Keratinocyte (primary cell): ENCODE results near the gene AGL. TPM values are rescaled to one million over a fixed set of nuclear protein-coding genes. Genes with fewer than 3 reads are reported as not detected.
A peak's percentile ranks its signal among the peaks of the same experiment; 100 is the strongest.

Experiments
- DNase-seq: peaks from one replicate; pipeline ENCODE4 v3.0.0-alpha.2; 2011; ENCODE audit warnings: low read depth, missing footprints, low spot score
- FAIRE-seq: peaks from 2 replicates; lab custom pipeline; 2011; peaks lifted over from hg19 to GRCh38; lab: Jason Lieb, UNC
- H2AFZ ChIP-seq: 2 replicates; pipeline ENCODE4 v1.6.0; 2012; ENCODE audit warnings: low read length, control low read depth, inconsistent platforms; ENCODE audit not compliant: control insufficient read depth
- H3K27ac ChIP-seq: 2 replicates; pipeline ENCODE4 v1.5.1; 2011; ENCODE audit warnings: low read length; ENCODE audit not compliant: control insufficient read depth, insufficient read depth
- H3K27me3 ChIP-seq: 3 replicates; pipeline ENCODE4 v1.6.0; 2011; ENCODE audit warnings: low read length; ENCODE audit not compliant: control insufficient read depth, insufficient read depth; ENCODE audit errors: extremely low read depth
- H3K36me3 ChIP-seq, 2 experiments: 2 replicates in 1 of 2; 3 replicates in 1 of 2; pipeline ENCODE4 v1.5.1; 2011; ENCODE audit warnings: low read length in 2 of 2, mild to moderate bottlenecking in 1 of 2; ENCODE audit not compliant: control insufficient read depth in 2 of 2, insufficient read depth in 2 of 2; ENCODE audit errors: extremely low read depth in 1 of 2
- H3K4me1 ChIP-seq: 3 replicates; pipeline ENCODE4 v1.5.1; 2011; ENCODE audit warnings: low read length; ENCODE audit not compliant: control insufficient read depth, insufficient read depth; ENCODE audit errors: extremely low read depth
- H3K4me2 ChIP-seq: 3 replicates; pipeline ENCODE4 v1.6.0; 2011; ENCODE audit warnings: low read depth, low read length; ENCODE audit not compliant: control insufficient read depth, insufficient read depth; ENCODE audit errors: extremely low read depth
- H3K4me3 ChIP-seq, 3 experiments: fragments of 200-600 bp in 1 of 3; sonication (generic) in 1 of 3; 2 replicates in 2 of 3; 3 replicates in 1 of 3; pipeline ENCODE4 v1.5.1; 2011 to 2016; ENCODE audit warnings: low read length in 3 of 3, mild to moderate bottlenecking in 3 of 3, control low read depth in 2 of 3, inconsistent platforms in 1 of 3, low read depth in 1 of 3, mixed read lengths in 1 of 3, mixed run types in 1 of 3, moderate library complexity in 1 of 3; ENCODE audit not compliant: control insufficient read depth in 2 of 3, insufficient read depth in 2 of 3; ENCODE audit errors: extremely low read depth in 1 of 3
- H3K79me2 ChIP-seq: 2 replicates; pipeline ENCODE4 v1.6.0; 2012; ENCODE audit warnings: low read length; ENCODE audit not compliant: control insufficient read depth, insufficient read depth
- H3K9ac ChIP-seq: 3 replicates; pipeline ENCODE4 v1.6.0; 2011; ENCODE audit warnings: low read length; ENCODE audit not compliant: control insufficient read depth, insufficient read depth; ENCODE audit errors: extremely low read depth
- H3K9me1 ChIP-seq: 3 replicates; pipeline ENCODE4 v1.6.0; 2011; ENCODE audit warnings: low read length; ENCODE audit not compliant: control insufficient read depth, insufficient read depth; ENCODE audit errors: extremely low read depth
- H3K9me3 ChIP-seq: 2 replicates; pipeline ENCODE4 v1.5.1; 2012; ENCODE audit warnings: low read depth, low read length; ENCODE audit not compliant: control insufficient read depth
- H4K20me1 ChIP-seq: 3 replicates; pipeline ENCODE4 v1.6.0; 2011; ENCODE audit warnings: low read length; ENCODE audit not compliant: control insufficient read depth, insufficient read depth; ENCODE audit errors: extremely low read depth
- EZH2 ChIP-seq: IDR thresholded peaks from one replicate; pipeline ENCODE4 v1.6.1; 2012; ENCODE audit warnings: inconsistent platforms, mild to moderate bottlenecking, low read length, moderate library complexity
- dilution Hi-C: fragments of 300-500 bp; cut with MboI; formaldehyde crosslinking; loops from one replicate; pipeline ENCODE4 v1.7.0; 2020; ENCODE audit warnings: low sequenced_read_pairs; ENCODE audit not compliant: extremely low pct_ligation_motif_present
- polyA minus RNA-seq, 3 experiments: library from RNA; depleted of rRNA, polyadenylated mRNA; stranded (reverse); fragments of >200 nt; gene quantifications; 1 replicate in 1 of 3; 2 replicates in 1 of 3; 3 replicates in 1 of 3; pipeline ENCODE4 v1.2.3, GENCODE V29; 2011
- polyA plus RNA-seq, 5 experiments: library from polyadenylated mRNA; depleted of rRNA in 3 of 5; stranded (reverse) in 3 of 5; stranded (forward) in 1 of 5; unstranded in 1 of 5; fragments of >200 nt; gene quantifications; 1 replicate in 1 of 5; 2 replicates in 3 of 5; 3 replicates in 1 of 5; pipeline versions ENCODE4 v1.2.1 to v1.2.3, GENCODE V29; 2011 to 2012; ENCODE audit warnings: missing spikeins in 2 of 5, low read depth in 1 of 5, low replicate concordance in 1 of 5
- TF ChIP-seq, protein P1 (sequence below), 3 experiments: IDR thresholded peaks in 1 of 3; conservative IDR thresholded peaks in 1 of 3; optimal IDR thresholded peaks in 1 of 3; 2 replicates in 2 of 3; 3 replicates in 1 of 3; pipeline versions ENCODE3 to v1.5.1; 2011; ENCODE audit warnings: low read length in 3 of 3, mild to moderate bottlenecking in 3 of 3, moderate library complexity in 2 of 3, control low read depth in 1 of 3, inconsistent platforms in 1 of 3; ENCODE audit not compliant: insufficient read depth in 2 of 3; ENCODE audit errors: extremely low read depth in 1 of 3

The AGL gene
- polyA plus RNA-seq (5.6 to 8.2 TPM (median 6.1 TPM) in 3 replicates), polyA minus RNA-seq (3.6 to 25.4 TPM (median 13.2 TPM) in 3 replicates)
- 7.3 TPM for polyA plus RNA-seq (2011; ENCODE audit: low read depth)
- 3.4 and 6.3 TPM in 2 replicates for polyA plus RNA-seq (2011; cell fraction: cytosol; rRNA removed)
- polyA plus RNA-seq (2011; cell fraction: nucleus; rRNA removed): 8.9 and 11.9 TPM in 2 replicates
- 4.8 and 8.8 TPM in 2 replicates for polyA plus RNA-seq (2012; ENCODE audit: low replicate concordance)
- 6.3 TPM for polyA minus RNA-seq (2011; cell fraction: cytosol; rRNA and poly(A)+ RNA removed)
- 12.6 and 23.3 TPM in 2 replicates for polyA minus RNA-seq (2011; cell fraction: nucleus; rRNA and poly(A)+ RNA removed)

DNA sequence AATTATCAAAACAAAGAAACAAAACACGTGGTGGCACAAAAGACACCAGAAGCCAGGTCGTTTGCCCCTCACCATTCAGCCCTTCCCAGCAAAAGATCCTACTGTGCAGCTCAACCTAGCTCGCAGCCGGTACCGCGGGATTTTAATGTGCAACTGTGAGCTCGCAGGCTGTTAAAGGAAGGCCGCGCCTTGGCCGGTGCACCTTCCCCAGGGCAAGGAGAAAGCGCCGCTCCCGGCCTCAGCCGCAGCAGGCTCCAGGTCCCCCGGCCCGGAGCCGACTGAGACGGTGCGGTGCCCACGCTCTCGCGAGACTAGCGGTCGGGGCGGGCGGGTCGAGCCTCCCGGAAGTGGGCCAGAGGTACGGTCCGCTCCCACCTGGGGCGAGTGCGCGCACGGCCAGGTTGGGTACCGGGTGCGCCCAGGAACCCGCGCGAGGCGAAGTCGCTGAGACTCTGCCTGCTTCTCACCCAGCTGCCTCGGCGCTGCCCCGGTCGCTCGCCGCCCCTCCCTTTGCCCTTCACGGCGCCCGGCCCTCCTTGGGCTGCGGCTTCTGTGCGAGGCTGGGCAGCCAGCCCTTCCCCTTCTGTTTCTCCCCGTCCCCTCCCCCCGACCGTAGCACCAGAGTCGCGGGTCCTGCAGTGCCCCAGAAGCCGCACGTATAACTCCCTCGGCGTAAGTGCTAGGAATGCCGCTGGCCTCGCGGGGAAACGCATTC lies at the start of gene AGL:
TSS of gene AGL (plus strand) at position 618 of the 715 bp plus-strand sequence. CDS start 682 bp downstream, outside the sequence.
- H3K36me3 ChIP-seq: no peaks in the 10 kb centered on the region
- H3K9ac ChIP-seq: peak within 1 kb of the TSS; percentile 83
- no peak for TF ChIP-seq EZH2
- TF ChIP-seq, protein P1, sequence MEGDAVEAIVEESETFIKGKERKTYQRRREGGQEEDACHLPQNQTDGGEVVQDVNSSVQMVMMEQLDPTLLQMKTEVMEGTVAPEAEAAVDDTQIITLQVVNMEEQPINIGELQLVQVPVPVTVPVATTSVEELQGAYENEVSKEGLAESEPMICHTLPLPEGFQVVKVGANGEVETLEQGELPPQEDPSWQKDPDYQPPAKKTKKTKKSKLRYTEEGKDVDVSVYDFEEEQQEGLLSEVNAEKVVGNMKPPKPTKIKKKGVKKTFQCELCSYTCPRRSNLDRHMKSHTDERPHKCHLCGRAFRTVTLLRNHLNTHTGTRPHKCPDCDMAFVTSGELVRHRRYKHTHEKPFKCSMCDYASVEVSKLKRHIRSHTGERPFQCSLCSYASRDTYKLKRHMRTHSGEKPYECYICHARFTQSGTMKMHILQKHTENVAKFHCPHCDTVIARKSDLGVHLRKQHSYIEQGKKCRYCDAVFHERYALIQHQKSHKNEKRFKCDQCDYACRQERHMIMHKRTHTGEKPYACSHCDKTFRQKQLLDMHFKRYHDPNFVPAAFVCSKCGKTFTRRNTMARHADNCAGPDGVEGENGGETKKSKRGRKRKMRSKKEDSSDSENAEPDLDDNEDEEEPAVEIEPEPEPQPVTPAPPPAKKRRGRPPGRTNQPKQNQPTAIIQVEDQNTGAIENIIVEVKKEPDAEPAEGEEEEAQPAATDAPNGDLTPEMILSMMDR (optimal IDR thresholded peaks at IDR 0.05 in 1 of 3, IDR thresholded peaks at IDR 0.05 in 1 of 3, conservative IDR thresholded peaks at IDR 0.05 in 1 of 3; ENCODE audit: extremely low read depth in 1 of 3, insufficient read depth in 2 of 3, low read length in 3 of 3): no peak
- H3K79me2 ChIP-seq: no peaks in the 10 kb centered on the region
- H2AFZ ChIP-seq: peak within 1 kb of the TSS; percentile 96
- peaks cover 21% of the 10 kb centered on the region for H3K4me1 ChIP-seq
- H4K20me1 ChIP-seq: no peaks in the 10 kb centered on the region
- no peaks in the 10 kb centered on the region for H3K9me1 ChIP-seq
- peak within 1 kb of the TSS; percentile 58 to 96 (median 92) for H3K4me3 ChIP-seq
- FAIRE-seq (no peak), DNase-seq (peak; percentile 28)
- H3K27me3 ChIP-seq: no peaks in the 10 kb centered on the region
- peak within 1 kb of the TSS; percentile 90 for H3K4me2 ChIP-seq
- H3K9me3 ChIP-seq: no peaks in the 10 kb centered on the region
- dilution Hi-C loops: no loop called here
- H3K27ac ChIP-seq: peak within 1 kb of the TSS; percentile 64

DNA sequence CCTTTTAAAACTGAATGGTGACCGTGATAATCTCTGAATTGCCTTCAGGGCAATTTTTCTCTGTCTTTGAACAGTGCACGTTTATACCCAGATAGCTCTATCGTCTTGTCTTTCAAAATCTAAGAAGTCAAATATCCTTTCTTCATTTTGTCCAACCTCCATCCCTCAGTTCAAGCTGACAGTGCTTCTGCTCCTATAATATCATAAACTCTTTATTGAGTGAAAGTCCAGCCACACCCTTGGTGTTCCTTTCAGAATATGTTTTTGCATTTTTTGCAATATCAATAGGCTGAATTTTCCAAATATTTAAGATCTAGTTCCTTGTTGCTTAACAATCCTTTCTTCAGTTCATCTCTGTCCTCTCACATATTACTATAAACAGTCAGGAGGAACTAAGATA lies 48.6 kb upstream of the AGL start:
- H3K79me2 ChIP-seq: no peaks in the 10 kb centered on the region
- no peaks in the 10 kb centered on the region for H3K9me3 ChIP-seq
- H3K27ac ChIP-seq: no peak overlapping the region
- no peak overlapping the region for H2AFZ ChIP-seq
- no peak overlapping the region for H3K4me2 ChIP-seq
- TF ChIP-seq, protein P1 (optimal IDR thresholded peaks at IDR 0.05 in 1 of 3, IDR thresholded peaks at IDR 0.05 in 1 of 3, conservative IDR thresholded peaks at IDR 0.05 in 1 of 3; ENCODE audit: extremely low read depth in 1 of 3, insufficient read depth in 2 of 3, low read length in 3 of 3): no peak
- TF ChIP-seq EZH2: no peak
- DNase-seq: no peak
- H3K4me1 ChIP-seq: no peaks in the 10 kb centered on the region
- dilution Hi-C loops: no loop called here
- no peaks in the 10 kb centered on the region for H3K9me1 ChIP-seq
- no peaks in the 10 kb centered on the region for H3K36me3 ChIP-seq
- H3K27me3 ChIP-seq: peaks cover 13% of the 10 kb centered on the region
- no peak overlapping the region for H3K4me3 ChIP-seq
- H4K20me1 ChIP-seq: no peaks in the 10 kb centered on the region
- no peak overlapping the region for H3K9ac ChIP-seq
- FAIRE-seq: no peak
